HG03558 (cell line): Measurements from ENCODE around the gene FOXO4.

Source experiments
- ATAC-seq: cut with Tn5 transposase; IDR thresholded peaks from one replicate; pipeline ENCODE4 v1.9.1; 2021; ENCODE audit warnings: moderate number of reproducible peaks; ENCODE audit not compliant: unreplicated experiment; ENCODE audit errors: extremely low read depth

Gene FOXO4

DNA sequence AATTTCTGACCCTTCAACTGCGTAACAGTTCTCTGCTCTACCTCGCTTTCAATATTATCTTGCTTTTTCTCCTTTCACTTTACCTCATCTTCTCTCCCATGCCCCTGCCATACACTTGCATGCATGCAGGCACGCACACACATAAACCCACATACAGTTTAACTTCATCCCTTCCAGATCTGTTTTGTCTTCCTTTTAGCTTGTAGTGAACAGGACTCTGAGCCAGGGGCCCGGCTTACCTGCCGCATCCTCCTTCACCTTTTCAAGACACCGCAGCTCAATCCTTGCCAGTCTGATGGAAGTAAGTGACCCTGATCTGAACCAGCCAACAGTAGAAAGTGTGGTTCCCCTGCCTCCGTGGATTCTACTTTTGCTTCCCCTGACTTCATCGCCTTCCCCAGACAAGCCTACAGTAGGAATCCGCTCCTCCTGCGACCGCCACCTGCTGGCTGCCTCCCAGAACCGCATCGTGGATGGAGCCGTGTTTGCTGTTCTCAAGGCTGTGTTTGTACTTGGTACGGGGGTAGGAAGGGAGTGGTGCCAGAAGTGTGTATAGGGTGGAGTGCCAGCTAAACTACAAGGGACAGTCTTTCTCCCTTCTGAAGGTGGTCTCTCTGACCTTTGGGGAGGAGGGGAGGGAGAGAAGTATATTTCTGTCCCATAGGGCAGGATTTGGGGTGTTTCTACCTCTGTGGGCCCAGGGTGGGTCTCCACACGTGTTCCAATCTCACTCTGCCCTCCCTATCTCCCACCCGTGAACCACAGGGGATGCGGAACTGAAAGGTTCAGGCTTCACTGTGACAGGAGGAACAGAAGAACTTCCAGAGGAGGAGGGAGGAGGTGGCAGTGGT lies 33.5 kb downstream of the FOXO4 start:
- ATAC-seq: peak; percentile 56

DNA sequence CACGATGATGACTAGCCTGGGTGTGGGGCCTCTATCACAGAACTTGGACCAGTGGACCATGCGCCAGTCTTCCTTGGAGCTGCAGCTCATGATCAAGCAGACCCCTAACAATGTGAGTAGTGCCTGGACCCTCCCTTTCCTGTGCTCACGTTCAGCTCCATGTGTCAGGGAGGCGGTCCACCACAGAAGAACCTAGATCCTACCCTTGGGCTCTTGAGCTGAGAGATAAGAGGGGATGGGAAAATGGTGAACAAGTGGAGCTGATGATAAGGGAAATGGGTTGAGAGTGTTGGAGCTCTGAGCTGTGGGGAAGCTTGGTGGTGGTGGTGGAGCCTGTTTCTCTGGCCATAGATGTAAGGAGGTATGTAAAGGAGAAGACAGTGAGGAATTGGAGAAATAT lies 35.9 kb downstream of the FOXO4 start:
- ATAC-seq: no peak

DNA sequence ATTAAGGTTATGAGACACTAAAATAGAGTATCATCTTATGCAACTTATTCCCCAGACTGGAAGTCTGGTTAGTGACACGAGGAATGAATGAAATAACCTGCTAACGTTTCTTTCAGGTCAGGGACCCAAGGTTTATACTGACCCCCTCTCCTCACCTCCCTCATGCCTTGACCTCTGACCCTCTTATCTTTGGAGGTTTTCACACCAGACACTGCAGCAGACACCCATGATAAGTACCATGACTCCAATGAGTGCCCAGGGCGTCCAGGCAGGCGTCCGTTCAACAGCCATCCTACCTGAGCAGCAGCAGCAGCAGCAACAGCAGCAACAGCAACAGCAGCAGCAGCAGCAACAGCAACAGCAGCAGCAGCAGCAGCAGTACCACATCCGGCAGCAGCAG lies 44.8 kb downstream of the FOXO4 start:
- ATAC-seq: no peak

DNA sequence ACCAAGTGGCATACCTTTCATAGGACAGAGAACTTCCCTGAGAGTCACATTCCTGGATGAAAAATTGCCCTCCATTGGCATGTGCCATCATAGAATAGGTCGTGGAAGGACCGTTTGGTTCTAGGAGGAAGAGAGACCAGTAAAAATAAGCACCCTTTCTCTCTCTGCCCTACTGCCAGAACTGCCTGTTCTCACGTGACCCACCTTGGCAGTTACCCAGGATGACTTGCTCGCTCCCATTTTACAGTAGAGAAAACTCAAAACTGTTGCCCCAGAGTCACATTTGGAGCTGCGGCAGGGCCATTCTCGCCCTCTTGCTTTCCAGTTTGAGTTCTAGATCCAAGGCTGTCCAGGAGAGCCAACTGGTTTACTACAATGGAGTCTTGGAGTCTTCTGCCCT lies 47.9 kb downstream of the FOXO4 start:
- no peak for ATAC-seq

DNA sequence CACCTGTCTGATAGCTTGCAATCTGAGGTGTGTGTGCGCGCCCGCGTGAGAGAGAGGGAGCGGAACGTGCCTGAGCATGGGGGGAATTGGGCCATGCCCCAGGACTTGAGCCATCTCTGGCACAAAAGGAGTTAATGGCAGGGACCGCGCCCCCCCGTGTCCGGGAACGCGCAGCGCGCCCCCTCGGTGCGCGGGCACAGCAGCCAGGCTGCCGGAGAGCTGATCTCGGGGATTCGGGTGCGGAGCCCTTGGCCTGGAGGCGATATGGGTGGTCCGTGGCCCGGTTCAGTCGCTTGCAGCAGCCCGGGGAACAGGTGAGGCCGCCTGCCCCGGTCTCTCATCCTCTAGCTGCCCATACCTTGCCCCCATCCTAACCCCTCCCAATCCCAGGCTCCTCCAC lies 49.0 kb downstream of the FOXO4 start, which contains the start of gene NLGN3:
Gene NLGN3, plus strand, starts transcription at position 191 of the 400 bp plus-strand sequence. CDS start 2,909 bp downstream, outside the sequence.
- no peak for ATAC-seq

DNA sequence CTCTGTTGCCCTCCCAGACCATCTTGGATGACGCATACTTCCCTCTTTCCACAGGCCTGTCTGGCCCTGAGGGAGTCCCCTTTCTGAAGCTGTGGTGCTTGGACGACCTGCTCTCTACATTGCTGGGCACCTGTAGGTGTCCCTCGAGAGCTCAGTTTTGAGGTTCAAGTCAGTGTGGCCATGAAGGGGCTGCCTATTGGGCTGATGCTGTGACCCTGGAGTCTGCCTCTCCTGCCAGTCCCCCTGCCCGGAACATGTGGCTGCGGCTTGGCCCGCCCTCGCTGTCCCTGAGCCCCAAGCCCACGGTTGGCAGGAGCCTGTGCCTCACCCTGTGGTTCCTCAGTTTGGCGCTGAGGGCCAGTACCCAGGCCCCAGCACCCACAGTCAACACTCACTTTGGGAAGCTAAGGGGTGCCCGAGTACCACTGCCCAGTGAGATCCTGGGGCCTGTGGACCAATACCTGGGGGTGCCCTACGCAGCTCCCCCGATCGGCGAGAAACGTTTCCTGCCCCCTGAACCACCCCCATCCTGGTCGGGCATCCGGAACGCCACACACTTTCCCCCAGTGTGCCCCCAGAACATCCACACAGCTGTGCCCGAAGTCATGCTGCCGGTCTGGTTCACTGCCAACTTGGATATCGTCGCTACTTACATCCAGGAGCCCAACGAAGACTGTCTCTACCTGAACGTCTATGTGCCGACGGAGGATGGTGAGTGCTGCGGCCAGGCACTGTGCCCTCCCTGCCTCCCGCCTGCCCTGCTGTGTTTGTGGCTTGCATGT lies 52.0 kb downstream of the FOXO4 start:
- no peak for ATAC-seq

DNA sequence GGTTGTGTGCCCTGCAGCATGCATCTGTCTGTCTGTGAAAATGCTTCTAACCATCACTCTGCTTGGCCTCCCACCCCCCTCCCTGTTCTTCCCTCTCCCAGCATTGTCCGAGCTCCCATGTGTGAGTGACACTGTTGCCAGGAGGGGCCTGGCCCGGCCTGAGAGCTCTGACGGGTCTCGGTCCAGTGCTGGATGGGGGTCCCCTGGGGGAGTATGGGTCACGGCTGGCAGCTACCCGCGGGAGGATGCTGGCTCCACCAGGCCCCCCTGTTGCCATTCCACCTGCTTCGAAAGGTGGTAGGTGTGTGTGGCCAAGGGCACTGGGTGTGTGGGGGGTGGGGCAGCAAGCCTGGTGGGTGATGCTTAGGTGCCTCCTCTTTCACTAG lies 52.6 kb downstream of the FOXO4 start:
- no peak for ATAC-seq

DNA sequence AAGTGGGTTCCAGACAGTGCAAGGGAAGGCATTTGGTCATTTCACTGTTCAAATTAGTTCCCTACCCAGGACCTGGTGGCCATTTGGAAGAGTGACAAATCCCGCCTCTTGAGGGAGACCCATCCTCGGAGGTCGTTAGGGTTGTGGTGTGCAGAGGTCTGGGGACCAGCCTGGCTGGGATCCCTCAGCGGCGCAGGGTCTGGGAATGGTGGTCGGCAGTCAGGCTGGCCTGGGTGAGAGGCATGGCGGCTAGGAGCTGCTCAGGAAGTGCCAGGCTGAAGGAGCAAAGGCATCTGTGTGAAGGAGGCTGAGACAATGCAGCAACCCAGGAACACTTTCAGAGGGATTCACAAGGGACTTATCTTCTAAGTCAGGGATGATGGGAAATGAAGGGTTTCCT lies 55.7 kb downstream of the FOXO4 start:
- no peak for ATAC-seq
